BE2C (cell line): ENCODE measurements around the gene TCL1A.

Experiments
- DNase-seq: peaks from one replicate; pipeline ENCODE4 v3.0.0-alpha.2; 2020
- H3K27me3 ChIP-seq: fragments of 250-450 bp; sonication (Bioruptor Pico); 2 replicates; pipeline ENCODE4 v1.5.1; 2020; ENCODE audit warnings: mild to moderate bottlenecking
- H3K36me3 ChIP-seq: fragments of 250-450 bp; sonication (Bioruptor Pico); 2 replicates; pipeline ENCODE4 v1.5.1; 2020; ENCODE audit warnings: mild to moderate bottlenecking
- H3K4me1 ChIP-seq: fragments of 250-450 bp; sonication (Bioruptor Pico); 2 replicates; pipeline ENCODE4 v1.5.1; 2020
- H3K4me3 ChIP-seq: 2 replicates; pipeline ENCODE4 v1.5.1; 2011; ENCODE audit warnings: low read depth, low read length
- H3K9me3 ChIP-seq: fragments of 250-450 bp; sonication (Bioruptor Pico); 2 replicates; pipeline ENCODE4 v1.5.1; 2020
- TF ChIP-seq, protein P1 (sequence below): IDR thresholded peaks from 2 replicates; pipeline ENCODE4 v1.5.1; 2012; ENCODE audit warnings: mild to moderate bottlenecking, low read depth, low read length

TCL1A gene

GRCh38 chr14:95701846-95702221 lies 12.1 kb downstream of the TCL1A start:
- Histone ChIP-seq H3K27me3 (peaks cover 16% of the 10 kb centered on the region), H3K9me3 (no peaks in the 10 kb centered on the region), H3K4me1 (no peaks in the 10 kb centered on the region), H3K4me3 (no peak overlapping the region), H3K36me3 (no peaks in the 10 kb centered on the region)
- no peak for DNase-seq
- TF ChIP-seq, protein P1, sequence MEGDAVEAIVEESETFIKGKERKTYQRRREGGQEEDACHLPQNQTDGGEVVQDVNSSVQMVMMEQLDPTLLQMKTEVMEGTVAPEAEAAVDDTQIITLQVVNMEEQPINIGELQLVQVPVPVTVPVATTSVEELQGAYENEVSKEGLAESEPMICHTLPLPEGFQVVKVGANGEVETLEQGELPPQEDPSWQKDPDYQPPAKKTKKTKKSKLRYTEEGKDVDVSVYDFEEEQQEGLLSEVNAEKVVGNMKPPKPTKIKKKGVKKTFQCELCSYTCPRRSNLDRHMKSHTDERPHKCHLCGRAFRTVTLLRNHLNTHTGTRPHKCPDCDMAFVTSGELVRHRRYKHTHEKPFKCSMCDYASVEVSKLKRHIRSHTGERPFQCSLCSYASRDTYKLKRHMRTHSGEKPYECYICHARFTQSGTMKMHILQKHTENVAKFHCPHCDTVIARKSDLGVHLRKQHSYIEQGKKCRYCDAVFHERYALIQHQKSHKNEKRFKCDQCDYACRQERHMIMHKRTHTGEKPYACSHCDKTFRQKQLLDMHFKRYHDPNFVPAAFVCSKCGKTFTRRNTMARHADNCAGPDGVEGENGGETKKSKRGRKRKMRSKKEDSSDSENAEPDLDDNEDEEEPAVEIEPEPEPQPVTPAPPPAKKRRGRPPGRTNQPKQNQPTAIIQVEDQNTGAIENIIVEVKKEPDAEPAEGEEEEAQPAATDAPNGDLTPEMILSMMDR: no peak

- no peak overlapping the region for H3K4me3 ChIP-seq
- H3K27me3 ChIP-seq: peaks cover 14% of the 10 kb centered on the region
- TF ChIP-seq, protein P1: no peak
- DNase-seq: no peak
- no peaks in the 10 kb centered on the region for H3K36me3 ChIP-seq
- no peaks in the 10 kb centered on the region for H3K4me1 ChIP-seq
- H3K9me3 ChIP-seq: no peaks in the 10 kb centered on the region
Observed at GRCh38 chr14:95700221-95700976, 13.5 kb downstream of the TCL1A start.

- H3K36me3 ChIP-seq: no peaks in the 10 kb centered on the region
- TF ChIP-seq, protein P1: no peak
- no peaks in the 10 kb centered on the region for H3K9me3 ChIP-seq
- H3K4me3 ChIP-seq: no peak overlapping the region
- peaks cover 14% of the 10 kb centered on the region for H3K27me3 ChIP-seq
- H3K4me1 ChIP-seq: no peaks in the 10 kb centered on the region
- no peak for DNase-seq
Observed at GRCh38 chr14:95699412-95699811, 14.5 kb downstream of the TCL1A start.

GRCh38 chr14:95698287-95698686 lies 15.6 kb downstream of the TCL1A start:
- TF ChIP-seq, protein P1: no peak
- no peak overlapping the region for H3K4me3 ChIP-seq
- DNase-seq: no peak
- peaks cover 9% of the 10 kb centered on the region for H3K27me3 ChIP-seq
- no peaks in the 10 kb centered on the region for H3K4me1 ChIP-seq
- H3K36me3 ChIP-seq: no peaks in the 10 kb centered on the region
- H3K9me3 ChIP-seq: no peaks in the 10 kb centered on the region

GRCh38 chr14:95697764-95698163 lies 16.2 kb downstream of the TCL1A start:
- TF ChIP-seq, protein P1: no peak
- Histone ChIP-seq H3K4me1 (no peaks in the 10 kb centered on the region), H3K9me3 (no peaks in the 10 kb centered on the region), H3K4me3 (no peak overlapping the region), H3K36me3 (no peaks in the 10 kb centered on the region), H3K27me3 (peaks cover 10% of the 10 kb centered on the region)
- no peak for DNase-seq

- no peak overlapping the region for H3K4me3 ChIP-seq
- TF ChIP-seq, protein P1: no peak
- H3K4me1 ChIP-seq: no peaks in the 10 kb centered on the region
- no peaks in the 10 kb centered on the region for H3K9me3 ChIP-seq
- H3K27me3 ChIP-seq: peaks cover 9% of the 10 kb centered on the region
- H3K36me3 ChIP-seq: no peaks in the 10 kb centered on the region
- DNase-seq: no peak
Observed at GRCh38 chr14:95696741-95697140, 17.2 kb downstream of the TCL1A start.
